HG02885 (cell line): ENCODE data around the gene CBX5.
"Not testable (repeated sequence)": the region's sequence is repeated elsewhere in the genome, so short reads cannot be mapped to it uniquely, and the experiment has no call there.

Source experiments
- ATAC-seq: cut with Tn5 transposase; IDR thresholded peaks from one replicate; pipeline ENCODE4 v1.9.1; 2021; ENCODE audit warnings: mild to moderate bottlenecking; ENCODE audit not compliant: unreplicated experiment, poor library complexity

CBX5 gene

GRCh38 chr12:54229624-54230212, 50.2 kb downstream of the CBX5 start:
- no peak for ATAC-seq

- ATAC-seq: no peak
Measured at GRCh38 chr12:54228471-54228870, 51.5 kb downstream of the CBX5 start.

DNA sequence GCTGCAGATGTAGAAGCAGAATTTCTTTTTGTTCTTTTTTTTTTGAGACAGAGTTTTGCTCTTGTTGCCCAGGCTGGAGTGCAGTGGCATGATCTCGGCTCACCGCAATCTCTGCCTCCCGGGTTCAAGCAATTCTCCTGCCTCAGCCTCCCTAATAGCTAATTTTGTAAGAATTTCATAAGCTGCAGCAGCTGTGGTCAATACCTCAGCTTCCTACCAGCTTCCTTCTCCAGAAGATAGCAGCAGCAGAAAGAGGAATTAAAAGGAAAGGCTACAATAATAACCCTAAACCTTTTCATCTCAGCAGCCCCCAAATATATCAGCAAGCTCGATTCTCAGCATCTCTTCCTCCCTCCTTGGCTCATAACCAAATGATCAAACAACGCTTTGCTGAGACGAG, 52.0 kb downstream of the CBX5 start:
- not testable (repeated sequence) for ATAC-seq

GRCh38 chr12:54227376-54227775, 52.5 kb downstream of the CBX5 start:
- no peak for ATAC-seq

GRCh38 chr12:54225666-54226065, 54.3 kb downstream of the CBX5 start:
- ATAC-seq: no peak

GRCh38 chr12:54222609-54223008, 57.3 kb downstream of the CBX5 start:
- no peak for ATAC-seq

- no peak for ATAC-seq
Measured at GRCh38 chr12:54221402-54221984, 58.4 kb downstream of the CBX5 start.

DNA sequence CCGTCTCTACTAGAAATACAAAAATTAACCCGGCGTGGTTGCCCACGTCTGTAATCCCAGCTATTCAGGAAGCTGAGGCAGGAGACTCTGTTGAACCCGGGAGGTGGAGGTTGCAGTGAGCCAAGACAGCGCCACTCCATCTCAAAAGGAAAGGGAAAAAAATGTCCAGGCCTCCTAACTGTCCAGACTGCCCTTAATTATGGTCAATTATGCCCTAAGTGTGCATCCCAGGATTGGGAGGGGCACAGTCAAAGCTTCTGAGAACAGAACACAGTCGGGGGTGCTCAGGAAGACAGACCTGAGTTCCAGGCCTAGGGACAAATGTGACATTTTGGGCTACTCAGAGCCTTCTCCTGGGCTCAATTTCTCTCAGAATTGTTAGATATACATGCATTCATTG, 59.4 kb downstream of the CBX5 start:
- ATAC-seq: no peak

DNA sequence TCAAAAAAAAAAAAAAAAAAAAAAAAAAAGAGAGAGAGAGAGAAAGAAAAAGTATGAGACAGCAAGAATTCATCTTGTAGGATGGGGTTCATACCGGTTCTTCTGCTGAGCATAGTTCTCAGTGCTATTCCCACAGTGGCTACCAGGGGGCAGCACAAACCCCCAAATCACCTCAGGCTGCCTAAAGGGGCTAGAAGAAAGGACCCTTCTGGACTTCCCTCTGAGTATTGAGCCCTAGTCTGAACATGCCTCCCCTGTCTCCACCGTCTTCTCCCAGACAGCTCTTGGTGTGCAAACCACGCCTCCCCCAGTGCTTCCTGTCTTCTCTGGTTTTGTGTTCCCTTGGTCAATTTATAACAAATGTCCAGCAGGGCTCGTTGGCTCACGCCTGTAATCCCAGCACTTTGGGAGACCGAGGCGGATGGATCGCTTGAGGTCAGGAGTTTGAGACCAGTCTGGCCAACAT, 59.8 kb downstream of the CBX5 start:
- no peak for ATAC-seq

DNA sequence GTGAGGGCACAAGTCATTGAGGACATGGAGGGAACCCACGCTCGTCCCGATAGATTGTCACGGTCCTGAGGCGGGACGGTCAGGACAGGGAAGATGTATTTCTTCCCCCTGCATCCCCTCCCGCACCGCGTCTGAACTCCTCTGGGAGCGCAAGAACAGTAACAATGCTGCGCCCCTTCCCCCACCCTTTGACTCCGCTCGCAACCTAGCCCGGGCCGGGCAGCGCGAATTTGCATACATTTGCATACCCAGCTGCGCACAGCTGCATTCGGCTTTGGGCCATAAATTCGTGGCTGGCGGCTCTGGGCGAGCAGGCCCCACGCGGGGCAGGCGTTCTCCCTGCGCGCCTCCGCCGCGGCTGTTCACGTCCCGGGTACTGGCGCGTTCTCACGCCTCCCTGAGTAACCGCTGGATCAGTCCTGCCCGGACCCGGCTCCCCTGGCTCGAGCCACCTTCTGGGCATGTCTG, 62.1 kb downstream of the CBX5 start:
- ATAC-seq: no peak

GRCh38 chr12:54216797-54217661, 62.9 kb downstream of the CBX5 start:
- no peak for ATAC-seq

- ATAC-seq: no peak
Measured at GRCh38 chr12:54215989-54216796, 63.7 kb downstream of the CBX5 start.

DNA sequence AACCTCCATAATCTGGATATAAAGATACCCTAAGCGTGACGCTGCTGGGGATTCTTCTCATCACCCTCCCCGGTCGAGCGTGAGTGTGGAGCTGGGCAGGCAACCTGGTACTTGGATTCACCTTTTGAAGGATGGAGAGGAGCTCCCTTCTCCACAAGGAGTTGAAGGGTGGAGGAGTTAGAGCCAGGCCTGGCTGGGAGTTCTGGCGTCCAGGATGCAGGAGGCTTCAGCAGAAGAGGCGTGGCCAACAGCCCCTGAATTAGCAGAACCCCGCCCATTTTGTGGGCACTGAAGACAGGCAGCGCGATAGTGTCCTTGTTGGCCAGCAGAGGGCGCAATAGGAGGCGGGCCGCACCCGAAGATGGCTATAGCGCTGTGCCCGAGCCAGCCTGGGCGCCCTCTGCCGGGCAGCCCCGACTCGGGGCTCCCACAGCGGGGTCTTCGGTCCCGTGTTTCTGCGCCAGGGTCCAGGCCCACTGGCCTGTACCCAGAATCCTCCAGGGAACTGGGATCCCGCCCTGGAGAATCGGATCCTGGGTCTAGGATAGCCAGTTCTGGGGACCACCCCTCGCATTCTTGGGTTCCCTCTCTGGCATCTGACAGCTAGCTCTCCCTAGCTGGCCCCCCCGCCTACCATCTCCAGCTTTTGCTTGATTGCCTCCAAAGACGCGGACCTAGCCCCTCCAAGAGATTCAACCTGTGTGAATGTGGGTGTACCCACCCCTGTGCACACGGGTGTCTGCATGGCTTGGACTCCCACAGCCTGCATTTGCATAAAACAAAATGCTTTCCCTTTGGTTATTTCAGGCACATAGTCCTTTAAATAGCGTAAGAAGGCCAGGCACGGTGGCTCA, 65.1 kb downstream of the CBX5 start:
- ATAC-seq: peak; percentile 85

GRCh38 chr12:54213079-54213478, 66.8 kb downstream of the CBX5 start:
- no peak for ATAC-seq

- ATAC-seq: no peak
Measured at GRCh38 chr12:54211920-54212319, 68.0 kb downstream of the CBX5 start.

GRCh38 chr12:54210400-54210790, 69.5 kb downstream of the CBX5 start:
- ATAC-seq: no peak

GRCh38 chr12:54208591-54208990, 71.3 kb downstream of the CBX5 start:
- ATAC-seq: no peak

DNA sequence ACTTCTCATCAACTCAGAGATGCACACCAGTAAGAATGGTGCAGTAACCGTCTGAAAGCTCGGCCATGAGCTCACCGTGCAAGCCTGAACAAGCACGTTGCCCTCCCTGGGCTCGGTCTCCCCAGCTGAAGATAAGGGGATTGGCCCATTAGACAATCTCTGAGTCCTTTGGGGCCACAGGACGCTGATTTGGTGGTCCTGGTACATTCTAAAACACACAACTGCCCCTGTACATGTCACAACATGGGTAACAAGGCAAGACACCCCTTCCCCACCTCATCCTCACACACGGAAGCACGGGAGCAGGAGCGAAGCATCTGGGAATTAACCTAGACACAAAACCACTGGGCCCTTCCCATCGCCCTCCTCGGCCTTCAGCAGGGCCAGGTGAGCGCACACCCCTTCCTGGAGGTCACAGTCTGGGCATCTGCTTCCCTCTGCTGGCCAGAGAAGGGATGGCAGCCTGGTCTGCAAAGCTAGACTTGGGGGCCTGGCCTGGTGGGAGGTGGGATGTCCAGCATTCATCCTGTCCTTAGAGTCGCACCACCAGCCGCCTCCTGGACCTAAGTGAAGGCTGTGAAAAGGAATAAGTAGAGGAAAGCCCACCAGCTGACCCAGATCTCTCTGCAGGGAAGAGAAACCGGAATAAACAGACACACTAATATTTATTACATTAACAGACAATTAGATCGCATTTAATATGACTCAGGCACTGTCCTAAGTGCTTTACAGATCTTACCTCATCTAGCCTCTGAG, 72.2 kb downstream of the CBX5 start:
- peak; percentile 64 for ATAC-seq

DNA sequence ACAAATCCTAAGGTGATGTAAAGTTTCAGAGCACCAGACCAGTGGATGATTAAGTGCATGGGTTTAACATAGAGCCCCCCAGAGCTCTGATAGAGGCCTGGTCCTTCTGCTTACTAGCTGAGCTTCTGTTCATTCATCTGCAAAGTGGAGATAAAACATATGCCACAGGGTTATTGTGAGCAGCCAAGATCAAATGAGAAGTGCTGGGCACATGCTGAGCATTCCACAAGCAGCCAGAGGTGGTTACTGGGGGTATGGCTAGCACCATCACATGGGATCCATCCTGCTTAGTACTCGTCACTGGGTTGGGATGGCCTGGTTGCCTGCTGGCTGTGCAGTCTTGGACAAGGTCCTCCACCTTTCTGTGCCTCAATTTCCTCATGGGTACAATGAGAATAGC, 73.1 kb downstream of the CBX5 start:
- no peak for ATAC-seq
